ENCODE measurements around the gene PPP1R9B.

PPP1R9B gene

GRCh38 chr17:50192618-50193291, 42.3 kb upstream of the PPP1R9B start:
- no peak for TF ChIP-seq CTCF (IDR thresholded peaks at IDR 0.05; ENCODE audit: poor library complexity, severe bottlenecking)
- H3K4me1 ChIP-seq (ENCODE audit: insufficient read depth, poor library complexity, severe bottlenecking), result no peaks in the 10 kb centered on the region

GRCh38 chr17:50192144-50192617, 41.7 kb upstream of the PPP1R9B start:
- no peaks in the 10 kb centered on the region for H3K27me3 ChIP-seq (ENCODE audit: insufficient read depth, poor library complexity, severe bottlenecking)
- no peaks in the 10 kb centered on the region for H3K4me1 ChIP-seq (ENCODE audit: insufficient read depth, poor library complexity, severe bottlenecking)
- peaks cover 5% of the 10 kb centered on the region; the same call in 1 of the 2 replicates for H3K36me3 ChIP-seq (ENCODE audit: low read depth)
- H3K4me3 ChIP-seq (ENCODE audit: severe bottlenecking), result no peak overlapping the region
- DNase-seq (ENCODE audit: low spot score), result no peak
- TF ChIP-seq CTCF (IDR thresholded peaks at IDR 0.05; ENCODE audit: poor library complexity, severe bottlenecking), result no peak
- no peaks in the 10 kb centered on the region for H3K9me3 ChIP-seq (ENCODE audit: severe bottlenecking)
- no peak overlapping the region for H3K27ac ChIP-seq (ENCODE audit: poor library complexity, severe bottlenecking)
- no peak for ATAC-seq (ENCODE audit: low read depth)

More at GRCh38 chr17:50192618-50193291, 42.3 kb upstream of the PPP1R9B start:
- Histone ChIP-seq H3K4me3 (ENCODE audit: severe bottlenecking) (no peak overlapping the region), H3K36me3 (ENCODE audit: low read depth) (peaks cover 9% of the 10 kb centered on the region; the same call in 1 of the 2 replicates), H3K27ac (ENCODE audit: poor library complexity, severe bottlenecking) (no peak overlapping the region), H3K27me3 (ENCODE audit: insufficient read depth, poor library complexity, severe bottlenecking) (no peaks in the 10 kb centered on the region), H3K9me3 (ENCODE audit: severe bottlenecking) (no peaks in the 10 kb centered on the region)
- DNase-seq (ENCODE audit: low spot score) (no peak), ATAC-seq (ENCODE audit: low read depth) (no peak)

GRCh38 chr17:50191359-50192143, 41.1 kb upstream of the PPP1R9B start:
- H3K4me3 ChIP-seq (ENCODE audit: severe bottlenecking), result no peak overlapping the region
- no peak for ATAC-seq (ENCODE audit: low read depth)
- no peak overlapping the region for H3K27ac ChIP-seq (ENCODE audit: poor library complexity, severe bottlenecking)
- no peaks in the 10 kb centered on the region for H3K9me3 ChIP-seq (ENCODE audit: severe bottlenecking)
- peaks cover 7% of the 10 kb centered on the region; the same call in 1 of the 2 replicates for H3K36me3 ChIP-seq (ENCODE audit: low read depth)
- no peak for TF ChIP-seq CTCF (IDR thresholded peaks at IDR 0.05; ENCODE audit: poor library complexity, severe bottlenecking)
- H3K4me1 ChIP-seq (ENCODE audit: insufficient read depth, poor library complexity, severe bottlenecking), result no peaks in the 10 kb centered on the region
- no peak for DNase-seq (ENCODE audit: low spot score)
- no peaks in the 10 kb centered on the region for H3K27me3 ChIP-seq (ENCODE audit: insufficient read depth, poor library complexity, severe bottlenecking)

GRCh38 chr17:50190603-50191358, 40.3 kb upstream of the PPP1R9B start:
- H3K36me3 ChIP-seq (ENCODE audit: low read depth), result peaks cover 13% of the 10 kb centered on the region
- H3K9me3 ChIP-seq (ENCODE audit: severe bottlenecking), result no peaks in the 10 kb centered on the region
- no peaks in the 10 kb centered on the region for H3K4me1 ChIP-seq (ENCODE audit: insufficient read depth, poor library complexity, severe bottlenecking)

More at GRCh38 chr17:50190603-50191358, 40.3 kb upstream of the PPP1R9B start:
- Histone ChIP-seq H3K4me3 (ENCODE audit: severe bottlenecking) (no peak overlapping the region), H3K27ac (ENCODE audit: poor library complexity, severe bottlenecking) (no peak overlapping the region), H3K27me3 (ENCODE audit: insufficient read depth, poor library complexity, severe bottlenecking) (no peaks in the 10 kb centered on the region)
- TF ChIP-seq CTCF (IDR thresholded peaks at IDR 0.05; ENCODE audit: poor library complexity, severe bottlenecking), result no peak
- ATAC-seq (ENCODE audit: low read depth) (no peak), DNase-seq (ENCODE audit: low spot score) (no peak)

Measured in RWPE2 (cell line).